IPS-NIHi7 (cell line): ENCODE data around the gene IGF2R.
A peak's percentile ranks its signal among the peaks of the same experiment; 100 is the strongest.

ENCODE experiments used
- DNase-seq: peaks from one replicate; pipeline ENCODE4 v3.0.0; 2012; ENCODE audit warnings: mixed read lengths; ENCODE audit errors: extremely low spot score

Gene IGF2R

GRCh38 chr6:160022793-160023192, 53.9 kb downstream of the IGF2R start:
- DNase-seq, result no peak

- no peak for DNase-seq
Observed at GRCh38 chr6:160024152-160024551, 55.3 kb downstream of the IGF2R start.

GRCh38 chr6:160027076-160027475, 58.2 kb downstream of the IGF2R start:
- no peak for DNase-seq

GRCh38 chr6:160027931-160028330, 59.0 kb downstream of the IGF2R start:
- DNase-seq, result no peak

GRCh38 chr6:160028487-160029275, 59.8 kb downstream of the IGF2R start:
- DNase-seq, result no peak

- DNase-seq, result no peak
Observed at GRCh38 chr6:160029525-160029924, 60.6 kb downstream of the IGF2R start.

- DNase-seq, result peak; percentile 57
Observed at GRCh38 chr6:160030103-160030502, 61.2 kb downstream of the IGF2R start.

GRCh38 chr6:160031442-160031841, 62.6 kb downstream of the IGF2R start:
- no peak for DNase-seq

- no peak for DNase-seq
Observed at GRCh38 chr6:160031871-160032270, 63.0 kb downstream of the IGF2R start.

GRCh38 chr6:160032538-160032937, 63.7 kb downstream of the IGF2R start:
- no peak for DNase-seq

GRCh38 chr6:160034036-160034930, 65.4 kb downstream of the IGF2R start:
- DNase-seq, result no peak

GRCh38 chr6:160035241-160035640, 66.4 kb downstream of the IGF2R start:
- DNase-seq, result no peak

GRCh38 chr6:160035693-160036330, 66.9 kb downstream of the IGF2R start:
- DNase-seq, result no peak

GRCh38 chr6:160036331-160036695, 67.4 kb downstream of the IGF2R start:
- DNase-seq, result no peak

- no peak for DNase-seq
Observed at GRCh38 chr6:160036790-160037206, 67.9 kb downstream of the IGF2R start.

GRCh38 chr6:160038479-160038878, 69.6 kb downstream of the IGF2R start:
- no peak for DNase-seq

GRCh38 chr6:160039441-160039840, 70.6 kb downstream of the IGF2R start:
- no peak for DNase-seq

- DNase-seq, result no peak
Observed at GRCh38 chr6:160040055-160040454, 71.2 kb downstream of the IGF2R start.

GRCh38 chr6:160040527-160041264, 71.8 kb downstream of the IGF2R start:
- DNase-seq, result no peak

GRCh38 chr6:160041608-160042007, 72.7 kb downstream of the IGF2R start:
- DNase-seq, result no peak

- DNase-seq, result no peak
Observed at GRCh38 chr6:160042014-160042773, 73.3 kb downstream of the IGF2R start.
